ENCODE data around the gene ADPRS.

The ADPRS gene

DNA sequence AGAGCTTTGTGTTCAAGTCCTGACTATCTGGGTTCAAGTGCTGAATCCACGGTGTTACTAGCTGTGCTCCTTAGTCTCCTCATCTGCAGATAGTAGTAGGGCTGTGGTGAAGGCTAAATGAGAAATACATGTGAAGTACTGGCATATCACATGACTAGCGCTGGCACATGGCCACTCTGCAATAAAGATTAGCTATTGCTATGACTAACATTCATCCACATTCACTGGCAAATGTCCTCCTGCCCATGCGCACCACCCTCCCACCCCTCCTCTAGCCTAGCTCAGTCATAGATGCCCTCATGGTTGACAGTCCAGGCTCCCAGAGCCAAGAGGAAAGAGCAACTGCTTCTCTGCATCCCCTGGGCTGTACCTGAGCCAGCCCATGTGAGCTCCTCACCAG is 44.8 kb downstream of the ADPRS start:
- no peak for DNase-seq (ENCODE audit: low spot score)

GRCh38 chr1:36134031-36134430 is 45.3 kb downstream of the ADPRS start:
- no peak for DNase-seq (ENCODE audit: low spot score)

DNA sequence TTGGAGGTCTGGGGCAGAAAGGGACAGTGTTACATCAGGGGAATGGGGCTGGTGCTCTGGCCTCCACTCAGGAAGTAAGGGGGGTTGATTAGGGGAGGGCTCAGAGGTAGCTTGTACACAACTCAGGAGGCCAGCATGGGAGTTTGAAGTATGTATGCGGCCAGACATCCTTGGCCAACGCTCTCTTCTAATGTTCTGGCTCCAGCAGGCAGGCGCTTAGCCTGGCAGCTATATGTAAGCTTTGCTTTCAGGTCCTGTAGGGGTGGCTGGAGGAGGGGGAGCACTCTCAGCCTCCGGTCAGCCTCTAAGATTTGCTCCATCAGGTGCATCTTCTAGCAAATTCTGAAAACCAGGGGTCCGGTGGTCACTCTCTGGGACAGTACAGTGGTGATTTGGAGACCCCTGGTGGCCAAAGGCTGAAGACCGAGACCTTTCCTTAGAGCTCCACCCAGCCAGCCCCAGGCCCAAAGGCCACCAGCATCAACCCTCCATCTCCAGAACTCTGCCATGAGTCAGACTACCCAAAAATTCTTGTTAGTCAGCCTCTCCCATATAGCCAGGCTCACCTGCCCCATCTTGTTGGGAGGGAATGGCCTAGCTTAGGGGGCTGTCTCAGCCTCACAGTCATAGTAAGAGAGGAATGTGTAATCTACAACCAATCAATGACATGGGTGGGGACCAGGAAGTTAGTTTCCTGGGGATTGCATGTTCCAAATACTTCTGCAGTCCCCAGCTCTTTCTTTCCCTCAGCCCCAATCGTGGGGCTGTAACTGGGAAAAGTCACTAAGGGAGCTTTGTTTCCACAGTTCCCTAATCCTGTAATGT is 46.0 kb downstream of the ADPRS start:
- DNase-seq (ENCODE audit: low spot score) = no peak

- no peak for DNase-seq (ENCODE audit: low spot score)
Observed at GRCh38 chr1:36135330-36135667, 46.6 kb downstream of the ADPRS start.

DNA sequence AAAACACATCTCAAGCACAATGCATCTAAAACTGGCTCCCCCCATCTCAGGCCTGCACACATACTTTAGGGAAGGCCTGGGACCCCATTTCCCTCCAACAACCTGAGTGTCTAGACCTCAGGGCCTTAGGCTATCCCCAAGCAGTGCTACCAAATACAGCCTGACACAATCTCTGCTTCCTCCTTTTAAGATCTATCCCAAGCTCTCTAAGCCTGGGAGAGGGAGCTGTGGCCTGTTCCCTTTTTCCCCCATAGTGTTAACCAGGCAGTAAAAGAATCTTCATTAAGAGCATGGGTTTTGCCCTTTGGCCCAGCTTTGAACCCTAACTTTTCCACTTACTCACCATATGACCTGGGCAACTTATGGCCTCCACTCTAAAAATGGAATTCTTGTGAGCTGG is 47.1 kb downstream of the ADPRS start:
- no peak for DNase-seq (ENCODE audit: low spot score)

GRCh38 chr1:36136535-36136934 is 47.8 kb downstream of the ADPRS start:
- no peak for DNase-seq (ENCODE audit: low spot score)

- no peak for DNase-seq (ENCODE audit: low spot score)
Observed at GRCh38 chr1:36137226-36137625, 48.5 kb downstream of the ADPRS start.

GRCh38 chr1:36137776-36138175 is 49.1 kb downstream of the ADPRS start:
- DNase-seq (ENCODE audit: low spot score) = no peak

DNA sequence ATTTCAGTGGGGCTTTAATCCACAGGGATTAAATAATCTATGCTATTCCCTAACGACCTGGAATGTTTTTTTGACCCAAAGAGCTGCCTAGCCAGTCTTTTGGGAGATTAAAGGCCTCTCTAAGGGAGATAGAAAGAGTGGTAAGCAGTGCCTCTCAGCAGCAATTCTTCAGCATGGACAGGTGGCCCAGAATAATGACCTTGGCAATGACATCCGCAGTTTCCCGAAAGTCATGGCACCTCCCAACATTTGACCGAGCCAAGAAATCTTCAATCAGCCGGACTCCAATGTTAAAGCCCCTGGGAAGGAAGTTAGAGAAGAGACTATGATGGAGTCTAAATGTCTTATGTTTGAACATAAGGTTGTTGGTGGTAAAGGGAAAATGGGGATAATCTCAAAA is 50.8 kb downstream of the ADPRS start:
- no peak for DNase-seq (ENCODE audit: low spot score)

DNA sequence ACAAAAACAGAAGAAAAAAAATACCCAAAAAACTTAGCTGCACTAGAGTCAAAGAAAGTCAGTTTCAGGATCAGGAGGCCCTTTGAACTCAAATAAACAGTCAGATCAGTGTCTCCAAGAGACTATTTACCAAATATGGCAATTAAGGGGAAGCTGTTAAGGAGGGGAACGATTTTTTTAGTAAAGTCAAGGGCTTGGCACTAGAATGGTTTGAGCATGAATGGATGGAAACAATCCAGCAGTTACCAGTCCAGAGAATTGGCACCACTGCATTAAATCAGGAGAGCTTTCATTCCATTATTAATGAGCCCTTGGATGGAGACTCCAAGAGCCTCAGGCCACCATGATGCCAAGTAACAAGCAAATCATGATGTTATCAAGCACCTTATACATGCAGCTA is 53.4 kb downstream of the ADPRS start:
- DNase-seq (ENCODE audit: low spot score) = no peak

- no peak for DNase-seq (ENCODE audit: low spot score)
Observed at GRCh38 chr1:36143424-36143823, 54.7 kb downstream of the ADPRS start.
